HG03354 (cell line): Measurements from ENCODE around the gene WDR1.

ENCODE experiments used
- ATAC-seq: cut with Tn5 transposase; IDR thresholded peaks from one replicate; pipeline ENCODE4 v1.9.1; 2021; ENCODE audit warnings: mild to moderate bottlenecking; ENCODE audit not compliant: unreplicated experiment, poor library complexity, severe bottlenecking

Gene WDR1

GRCh38 chr4:10030972-10031667 lies 85.5 kb downstream of the WDR1 start:
- no peak for ATAC-seq

DNA sequence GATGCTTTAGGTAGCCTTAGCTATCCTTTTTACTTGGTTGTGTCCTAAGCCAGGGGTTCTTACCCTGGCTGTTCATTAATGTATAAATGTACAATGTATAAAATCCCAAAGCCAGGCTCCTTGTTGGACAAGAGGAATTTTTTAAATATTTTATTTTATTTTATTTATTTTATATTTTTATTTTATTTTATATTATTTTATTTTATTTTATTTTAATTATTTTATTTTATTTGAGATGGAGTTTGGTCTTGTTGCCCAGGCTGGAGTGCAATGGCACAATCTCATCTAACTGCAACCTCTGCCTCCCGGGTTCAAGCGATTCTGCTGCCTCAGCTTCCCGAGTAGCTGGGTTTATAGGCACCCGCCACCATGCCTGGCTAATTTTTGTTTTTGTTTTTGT lies 87.2 kb downstream of the WDR1 start:
- ATAC-seq: no peak

DNA sequence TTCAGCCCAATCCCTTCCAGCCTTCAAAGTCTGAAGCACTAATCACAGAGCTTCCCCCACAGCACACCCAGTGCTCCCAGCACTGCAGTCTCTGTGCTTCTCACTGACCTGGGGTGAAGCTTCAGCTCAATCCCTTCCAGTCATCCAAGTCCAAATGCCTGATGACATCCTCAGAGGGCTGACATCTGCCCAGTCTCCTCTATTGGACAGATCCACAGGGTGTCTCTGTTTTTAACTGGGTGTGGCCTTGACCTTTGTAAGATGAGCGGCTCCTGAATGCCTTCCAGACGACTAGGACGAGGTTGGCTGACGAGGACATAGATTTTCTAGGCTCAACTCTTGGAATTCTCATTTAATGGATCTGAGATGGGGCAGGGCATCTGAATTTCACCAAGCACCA lies 87.7 kb downstream of the WDR1 start:
- ATAC-seq: no peak

DNA sequence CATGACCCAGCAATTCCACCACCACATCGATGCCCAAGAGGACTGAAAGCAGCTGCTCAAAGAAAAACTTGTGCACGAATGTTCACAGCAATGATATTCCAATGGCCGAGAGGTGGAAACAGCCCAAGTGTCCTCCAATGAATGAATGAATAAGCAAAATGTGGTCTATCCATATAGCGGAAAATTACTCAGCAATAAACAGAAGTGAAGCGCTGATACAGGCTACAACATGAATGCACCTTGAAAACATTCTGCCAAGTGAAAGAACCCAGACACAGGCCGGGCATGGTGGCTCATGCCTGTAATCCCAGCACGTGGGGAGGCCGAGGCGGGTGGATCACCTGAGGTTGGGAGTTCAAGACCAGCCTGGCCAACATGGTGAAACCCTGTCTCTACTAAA lies 90.1 kb downstream of the WDR1 start:
- no peak for ATAC-seq

GRCh38 chr4:10025230-10025806 lies 91.3 kb downstream of the WDR1 start:
- ATAC-seq: no peak
